ENCODE measurements around the gene HMGCS2.

GRCh38 chr1:119778359-119778758 lies 9.7 kb upstream of the HMGCS2 start:
- TF ChIP-seq CTCF (IDR thresholded peaks at IDR 0.05; ENCODE audit: low read depth, low read length, missing input control) = no peak
- no peak for TF ChIP-seq RXRA (IDR thresholded peaks at IDR 0.05)
- TF ChIP-seq RAD21 (IDR thresholded peaks at IDR 0.05) = no peak
- no peak for TF ChIP-seq MAX (IDR thresholded peaks at IDR 0.05)
- TF ChIP-seq GABPA (IDR thresholded peaks at IDR 0.05 in 1 of 2, conservative IDR thresholded peaks at IDR 0.05 in 1 of 2) = no peak
- TF ChIP-seq NR2F2 (IDR thresholded peaks at IDR 0.05) = no peak
